ENCODE results near the gene CST7. TPM values are rescaled to one million over a fixed set of nuclear protein-coding genes. Genes with fewer than 3 reads are reported as not detected.

CST7 gene
- total and polyA plus RNA-seq, 2 of the 13 experiments (the other 11 are each of a cell fraction or from before 2014, with no cell fraction given) = not detected

- no TSS peak for BruUV-seq (replicated peaks)
- CTCF ChIA-PET (ENCODE audit: low intra/inter-chr PET ratio, low total read pairs) = no interaction called here
- Histone ChIP-seq H3K79me2 (ENCODE audit: insufficient read depth, low read length) (no peaks in the 10 kb centered on the region), H3K36me3 (replicated peaks in 1 of 2; ENCODE audit: control insufficient read depth in 1 of 2, insufficient read depth in 2 of 2, low read length in 2 of 2) (no peaks in the 10 kb centered on the region), H4K20me1 (ENCODE audit: insufficient read depth, low read length) (no peaks in the 10 kb centered on the region), H3K4me1 (ENCODE audit: insufficient read depth, low read length) (peaks cover 10% of the 10 kb centered on the region; the same call in 1 of the 2 replicates), H3K4me3 (replicated peaks in 1 of 3; ENCODE audit: insufficient read depth in 1 of 3, low read depth in 2 of 3, low read length in 3 of 3) (no peak overlapping the region), H3K27me3 (ENCODE audit: control insufficient read depth in 1 of 2, insufficient read depth in 2 of 2, low read length in 2 of 2) (peaks cover 11 to 53% of the 10 kb centered on the region in 2 experiments), H2AFZ (ENCODE audit: low read length) (no peak overlapping the region), H3K4me2 (ENCODE audit: low read depth, low read length) (no peak overlapping the region), H3K27ac (ENCODE audit: extremely low read length, insufficient read depth, low read length) (no peak overlapping the region), H3K9ac (ENCODE audit: insufficient read depth, low read depth, low read length) (no peak overlapping the region), H3K9me3 (ENCODE audit: low read length) (no peaks in the 10 kb centered on the region)
- FAIRE-seq (no peak), ATAC-seq (no peak), DNase-seq (ENCODE audit: low spot score) (no peak)
- in situ Hi-C loops (cut with HindIII; ENCODE audit: extremely low pct_ligation_motif_present, low pct_unique_long_range_greater_than_20kb) = loop anchor here (5.0 to 25.0 kb wide), 4 partner anchors 128 to 978 kb away; no protein-coding TSS in a partner anchor
- WGBS (ENCODE audit: low lambda C conversion rate) = 45% methylated on average over 8 of the region's 9 CpGs
- POLR2A ChIA-PET = no interaction called here
- TF ChIP-seq PHF21A (CRISPR knock-in tag; IDR thresholded peaks at IDR 0.05) (no peak), ZNF800 (CRISPR knock-in tag; IDR thresholded peaks at IDR 0.05) (no peak), ZNF552 (CRISPR knock-in tag; IDR thresholded peaks at IDR 0.05; ENCODE audit: borderline replicate concordance) (no peak), ZNF577 (CRISPR knock-in tag; IDR thresholded peaks at IDR 0.05; ENCODE audit: borderline replicate concordance, low read depth) (no peak), ZNF263 (CRISPR knock-in tag; IDR thresholded peaks at IDR 0.05) (no peak), SAP130 (CRISPR knock-in tag; IDR thresholded peaks at IDR 0.05; ENCODE audit: low read depth) (no peak), CEBPB (IDR thresholded peaks at IDR 0.05; ENCODE audit: borderline replicate concordance, low read depth, low read length) (no peak), HNRNPK (IDR thresholded peaks at IDR 0.05; ENCODE audit: low read depth, low read length, poor library complexity, severe bottlenecking) (no peak), GTF3A (CRISPR knock-in tag; conservative IDR thresholded peaks at IDR 0.05) (no peak), ZNF253 (CRISPR knock-in tag; IDR thresholded peaks at IDR 0.05; ENCODE audit: borderline replicate concordance) (no peak), ZBTB40 (IDR thresholded peaks at IDR 0.05) (no peak), ZBTB40 (CRISPR knock-in tag; IDR thresholded peaks at IDR 0.05) (no peak)
- intact Hi-C loops (cut with micrococcal nuclease; ENCODE audit: unreplicated experiment) = no loop called here
Observed at GRCh38 chr20:24915440-24915839, 33.6 kb upstream of the CST7 start.

All from HepG2 (cell line).